K562 (cell line): ENCODE results near the gene SCAMP1. TPM values are rescaled to one million over a fixed set of nuclear protein-coding genes. Genes with fewer than 3 reads are reported as not detected.

Experiments used
- ATAC-seq: fragments of 200-7000 bp; cut with Tn5 transposase; 3 replicates; pipeline ENCODE4 v1.9.1; 2020; ENCODE audit warnings: moderate library complexity
- BruUV-seq: library from RNA; stranded (reverse); fragments of 400-500 nt; replicated peaks from 2 replicates; lab custom pipeline; 2021; lab: Mats Ljungman, UMichigan
- CTCF ChIA-PET: fragments of 300-600 bp; formaldehyde crosslinking; extraction: SDS; loops from one replicate; lab custom pipeline; 2021; ENCODE audit warnings: low intra/inter-chr PET ratio; lab: Yijun Ruan, JAX
- POLR2A ChIA-PET: fragments of 300-600, 350-650 bp; sonication (Branson Sonifier 250); formaldehyde crosslinking; extraction: SDS; loops from one replicate; lab custom pipeline; 2021; ENCODE audit warnings: antibody characterized with exemption, inconsistent platforms; lab: Yijun Ruan, JAX
- DNase-seq, 4 experiments: peaks; one replicate each; pipeline versions ENCODE4 v3.0.0 to v3.0.0-alpha.2; 2011 to 2018; ENCODE audit warnings: low spot score in 3 of 4, mixed read lengths in 3 of 4; ENCODE audit errors: extremely low read depth in 1 of 4
- FAIRE-seq: peaks from 2 replicates; lab custom pipeline; 2011; peaks lifted over from hg19 to GRCh38; lab: Jason Lieb, UNC
- H2AFZ ChIP-seq: 2 replicates; pipeline ENCODE4 v1.6.0; 2011; ENCODE audit warnings: low read depth, low read length, control low read depth, inconsistent platforms
- H3K27ac ChIP-seq: fragments of 200-600 bp; 3 replicates; pipeline ENCODE4 v1.8.0; 2011; ENCODE audit warnings: low read depth, mild to moderate bottlenecking, control low read depth, inconsistent platforms, low read length, moderate library complexity, mixed read lengths; ENCODE audit errors: extremely low read depth
- H3K27me3 ChIP-seq, 2 experiments: fragments of 300-600 bp in 1 of 2; 2 replicates in 1 of 2; 3 replicates in 1 of 2; pipeline versions ENCODE4 v1.6.0 to v1.8.0; 2011; ENCODE audit warnings: inconsistent platforms in 2 of 2, low read length in 2 of 2, mild to moderate bottlenecking in 1 of 2, mixed read lengths in 1 of 2, moderate library complexity in 1 of 2; ENCODE audit not compliant: control insufficient read depth in 2 of 2, insufficient read depth in 2 of 2
- H3K36me3 ChIP-seq: fragments of 300-600 bp; 3 replicates; pipeline ENCODE4 v1.8.0; 2011; ENCODE audit warnings: mild to moderate bottlenecking, low read length, inconsistent platforms; ENCODE audit not compliant: control insufficient read depth, insufficient read depth
- H3K4me1 ChIP-seq, 2 experiments: fragments of 200-600 bp in 1 of 2; replicated peaks in 1 of 2; 2 replicates in 1 of 2; 3 replicates in 1 of 2; pipeline versions ENCODE4 v1.5.1 to v1.8.0; 2011; ENCODE audit warnings: inconsistent platforms in 2 of 2, low read length in 2 of 2, mild to moderate bottlenecking in 1 of 2, mixed read lengths in 1 of 2, moderate library complexity in 1 of 2; ENCODE audit not compliant: control insufficient read depth in 2 of 2, insufficient read depth in 2 of 2
- H3K4me2 ChIP-seq: 2 replicates; pipeline ENCODE4 v1.6.1; 2011; ENCODE audit warnings: low read length, control low read depth, inconsistent platforms, mixed read lengths; ENCODE audit not compliant: insufficient read depth
- H3K4me3 ChIP-seq: fragments of 200-600 bp; sonication (generic), shearing (Covaris generic); 2 replicates; pipeline ENCODE4 v1.5.1; 2016; ENCODE audit warnings: control low read depth, inconsistent platforms
- H3K79me2 ChIP-seq: fragments of 200-600 bp; 3 replicates; pipeline ENCODE4 v1.8.0; 2011; ENCODE audit warnings: low read length, inconsistent platforms; ENCODE audit not compliant: control insufficient read depth, insufficient read depth
- H3K9ac ChIP-seq, 2 experiments: 2 replicates each; pipeline versions ENCODE4 v1.6.0 to v1.6.1; 2011; ENCODE audit warnings: low read depth in 2 of 2, low read length in 2 of 2, control low read depth in 1 of 2, inconsistent platforms in 1 of 2, mild to moderate bottlenecking in 1 of 2, mixed read lengths in 1 of 2; ENCODE audit not compliant: insufficient read depth in 1 of 2
- H3K9me1 ChIP-seq: one replicate; pipeline ENCODE4 v1.6.0; 2011; ENCODE audit warnings: inconsistent platforms, mild to moderate bottlenecking, low read length, moderate library complexity; ENCODE audit not compliant: control insufficient read depth, insufficient read depth
- H3K9me3 ChIP-seq: replicated peaks from 2 replicates; pipeline ENCODE4 v1.5.1; 2011; ENCODE audit warnings: low read depth, low read length, inconsistent platforms; ENCODE audit not compliant: control insufficient read depth, insufficient read depth
- H4K20me1 ChIP-seq: replicated peaks from 2 replicates; pipeline ENCODE4 v1.6.1; 2011; ENCODE audit warnings: low read length, inconsistent platforms, mixed read lengths; ENCODE audit not compliant: control insufficient read depth, insufficient read depth
- CBFA2T2 ChIP-seq: fragments of 450-650 bp; conservative IDR thresholded peaks from 2 replicates; pipeline ENCODE4 v1.6.1; 2017; ENCODE audit warnings: mild to moderate bottlenecking
- CBFB ChIP-seq: sonication (generic); formaldehyde crosslinking; IDR thresholded peaks from 2 replicates; pipeline ENCODE4 v1.4.0; 2020; ENCODE audit warnings: mild to moderate bottlenecking, missing genetic modification reagents
- MXD1 ChIP-seq: fragments of 250-450 bp; sonication (Bioruptor Pico); IDR thresholded peaks from 2 replicates; pipeline ENCODE4 v1.8.0; 2021; ENCODE audit warnings: borderline replicate concordance, mild to moderate bottlenecking, moderate library complexity; ENCODE audit not compliant: poor library complexity, severe bottlenecking
- ZNF551 ChIP-seq: fragments of 250-450 bp; sonication (Bioruptor Pico); IDR thresholded peaks from 2 replicates; pipeline ENCODE4 v1.5.0; 2021; ENCODE audit warnings: mild to moderate bottlenecking, moderate library complexity
- WGBS: fragments of 100-300 bp; shearing (Covaris generic); methylation state at CpG from one replicate; pipeline ENCODE4 v1.1.6; 2016; ENCODE audit warnings: low coverage, mixed read lengths; ENCODE audit not compliant: insufficient coverage; ENCODE audit errors: missing lambda C conversion rate; 5-methylcytosine and 5-hydroxymethylcytosine counted together
- in situ Hi-C: fragments of 300-500 bp; cut with MboI; formaldehyde crosslinking; loops from 4 replicates; pipeline ENCODE4 v1.15.0; 2018; ENCODE audit warnings: inconsistent platforms, mixed read lengths
- intact Hi-C: fragments of 100-400 bp; cut with micrococcal nuclease; formaldehyde crosslinking; loops from 2 replicates; pipeline ENCODE4 v1.14.2; 2022
- polyA plus RNA-seq, 8 experiments: library from polyadenylated mRNA; depleted of rRNA in 4 of 8; stranded (reverse) in 5 of 8; unstranded in 3 of 8; fragments of >200 nt; fragmentation: Nextera tagmentation in 2 of 8; fragmentation: Illumina TruSeq in 1 of 8; extraction: Ambion mirVana in 2 of 8; extraction: Trizol in 1 of 8; gene quantifications; 2 replicates each; pipeline versions ENCODE4 v1.2.1 to v1.2.3, GENCODE V29; 2011 to 2014; ENCODE audit warnings: inconsistent platforms in 1 of 8, missing spikeins in 1 of 8
- total RNA-seq, 7 experiments: library from RNA; depleted of rRNA in 6 of 7; stranded (reverse); fragments of >200 nt in 6 of 7; fragmentation: Illumina TruSeq in 2 of 7; extraction: Trizol in 2 of 7; gene quantifications; 2 replicates each; pipeline versions ENCODE4 v1.2.1 to v1.2.3, GENCODE V29; 2011 to 2021; ENCODE audit warnings: low replicate concordance in 1 of 7
- TF ChIP-seq, protein P1 (sequence below): sonication (generic); formaldehyde crosslinking; IDR thresholded peaks from 2 replicates; pipeline ENCODE4 v1.8.0; 2023; ENCODE audit warnings: mild to moderate bottlenecking, missing genetic modification reagents
- TF ChIP-seq, protein P2 (sequence below): sonication (generic); formaldehyde crosslinking; IDR thresholded peaks from 2 replicates; pipeline ENCODE4 v1.8.1; 2022; ENCODE audit warnings: missing genetic modification reagents

The SCAMP1 gene
- total and polyA plus RNA-seq, 9 of the 15 experiments (the other 6 are each of a cell fraction or from before 2014, with no cell fraction given) = 5.4 to 23.9 (median 13.8) TPM

DNA sequence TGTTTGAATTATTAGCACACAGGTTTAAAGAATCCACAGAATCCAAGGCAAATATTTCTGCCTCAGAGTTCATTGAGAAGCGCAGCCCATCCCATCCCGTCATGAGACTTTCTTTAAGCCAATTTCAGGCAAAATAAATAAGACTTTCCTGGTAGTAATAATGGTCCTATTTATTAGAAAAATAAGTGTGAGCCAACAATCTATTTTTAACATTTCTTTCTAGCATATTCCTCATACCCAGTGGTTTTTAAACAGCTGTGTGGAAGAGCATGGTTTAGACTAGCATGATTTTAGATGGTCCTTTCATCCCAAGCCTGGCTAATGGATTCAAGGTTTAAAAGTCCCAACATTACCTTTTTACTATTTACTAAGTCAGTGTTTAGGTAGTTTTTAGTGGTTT, 125.8 kb downstream of the SCAMP1 start (continued):
- TF ChIP-seq, protein P1, sequence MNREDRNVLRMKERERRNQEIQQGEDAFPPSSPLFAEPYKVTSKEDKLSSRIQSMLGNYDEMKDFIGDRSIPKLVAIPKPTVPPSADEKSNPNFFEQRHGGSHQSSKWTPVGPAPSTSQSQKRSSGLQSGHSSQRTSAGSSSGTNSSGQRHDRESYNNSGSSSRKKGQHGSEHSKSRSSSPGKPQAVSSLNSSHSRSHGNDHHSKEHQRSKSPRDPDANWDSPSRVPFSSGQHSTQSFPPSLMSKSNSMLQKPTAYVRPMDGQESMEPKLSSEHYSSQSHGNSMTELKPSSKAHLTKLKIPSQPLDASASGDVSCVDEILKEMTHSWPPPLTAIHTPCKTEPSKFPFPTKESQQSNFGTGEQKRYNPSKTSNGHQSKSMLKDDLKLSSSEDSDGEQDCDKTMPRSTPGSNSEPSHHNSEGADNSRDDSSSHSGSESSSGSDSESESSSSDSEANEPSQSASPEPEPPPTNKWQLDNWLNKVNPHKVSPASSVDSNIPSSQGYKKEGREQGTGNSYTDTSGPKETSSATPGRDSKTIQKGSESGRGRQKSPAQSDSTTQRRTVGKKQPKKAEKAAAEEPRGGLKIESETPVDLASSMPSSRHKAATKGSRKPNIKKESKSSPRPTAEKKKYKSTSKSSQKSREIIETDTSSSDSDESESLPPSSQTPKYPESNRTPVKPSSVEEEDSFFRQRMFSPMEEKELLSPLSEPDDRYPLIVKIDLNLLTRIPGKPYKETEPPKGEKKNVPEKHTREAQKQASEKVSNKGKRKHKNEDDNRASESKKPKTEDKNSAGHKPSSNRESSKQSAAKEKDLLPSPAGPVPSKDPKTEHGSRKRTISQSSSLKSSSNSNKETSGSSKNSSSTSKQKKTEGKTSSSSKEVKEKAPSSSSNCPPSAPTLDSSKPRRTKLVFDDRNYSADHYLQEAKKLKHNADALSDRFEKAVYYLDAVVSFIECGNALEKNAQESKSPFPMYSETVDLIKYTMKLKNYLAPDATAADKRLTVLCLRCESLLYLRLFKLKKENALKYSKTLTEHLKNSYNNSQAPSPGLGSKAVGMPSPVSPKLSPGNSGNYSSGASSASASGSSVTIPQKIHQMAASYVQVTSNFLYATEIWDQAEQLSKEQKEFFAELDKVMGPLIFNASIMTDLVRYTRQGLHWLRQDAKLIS (CRISPR knock-in tag) = no peak

- POLR2A ChIA-PET = interaction anchor here (0.7 to 0.8 kb wide), 2 partner anchors 13 to 19 kb away, joined by 3 read pairs; no protein-coding TSS in a partner anchor
- ATAC-seq (no peak), FAIRE-seq (no peak), DNase-seq (no peak)
- CTCF ChIA-PET = no interaction called here
- H3K27me3 ChIP-seq = no peaks in the 10 kb centered on the region
- H3K79me2 ChIP-seq = peaks cover 3% of the 10 kb centered on the region; the same call in 1 of the 3 replicates
- H3K4me1 ChIP-seq = peaks cover 7 to 43% of the 10 kb centered on the region in 2 experiments
- no peak overlapping the region for H3K4me2 ChIP-seq
- no TSS peak for BruUV-seq
- no peaks in the 10 kb centered on the region for H4K20me1 ChIP-seq
- no peak overlapping the region for H3K27ac ChIP-seq
- H3K4me3 ChIP-seq = no peak overlapping the region
- 80% methylated on average over 4 of the region's 4 CpGs for WGBS
- no peak overlapping the region for H2AFZ ChIP-seq
- in situ Hi-C loops (no loop called here), intact Hi-C loops (no loop called here)
- no peaks in the 10 kb centered on the region; the same call in 1 of the 2 replicates for H3K9me3 ChIP-seq
- no peak overlapping the region for H3K9ac ChIP-seq
- H3K36me3 ChIP-seq = peaks cover 45% of the 10 kb centered on the region
- no peaks in the 10 kb centered on the region for H3K9me1 ChIP-seq
- TF ChIP-seq CBFB (CRISPR knock-in tag) = no peak
- no peak for TF ChIP-seq ZNF551 (CRISPR knock-in tag)
- no peak for TF ChIP-seq MXD1 (CRISPR knock-in tag)
- TF ChIP-seq, protein P2, sequence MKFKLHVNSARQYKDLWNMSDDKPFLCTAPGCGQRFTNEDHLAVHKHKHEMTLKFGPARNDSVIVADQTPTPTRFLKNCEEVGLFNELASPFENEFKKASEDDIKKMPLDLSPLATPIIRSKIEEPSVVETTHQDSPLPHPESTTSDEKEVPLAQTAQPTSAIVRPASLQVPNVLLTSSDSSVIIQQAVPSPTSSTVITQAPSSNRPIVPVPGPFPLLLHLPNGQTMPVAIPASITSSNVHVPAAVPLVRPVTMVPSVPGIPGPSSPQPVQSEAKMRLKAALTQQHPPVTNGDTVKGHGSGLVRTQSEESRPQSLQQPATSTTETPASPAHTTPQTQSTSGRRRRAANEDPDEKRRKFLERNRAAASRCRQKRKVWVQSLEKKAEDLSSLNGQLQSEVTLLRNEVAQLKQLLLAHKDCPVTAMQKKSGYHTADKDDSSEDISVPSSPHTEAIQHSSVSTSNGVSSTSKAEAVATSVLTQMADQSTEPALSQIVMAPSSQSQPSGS (CRISPR knock-in tag) = no peak
- TF ChIP-seq CBFA2T2 = no peak
These were observed 127.4 kb downstream of the SCAMP1 start for GRCh38 chr5:78487846-78488245.
